Activated CD8-positive, alpha-beta memory T cell treated with anti-CD3 and anti-CD28 coated beads, Interleukin-2, amount 50 U/mL, for 4 hours (primary cell): ENCODE results near the gene PCSK4.

ENCODE experiments used
- DNase-seq: peaks from one replicate; pipeline ENCODE4 v3.0.0-alpha.2; 2020

PCSK4 gene

DNA sequence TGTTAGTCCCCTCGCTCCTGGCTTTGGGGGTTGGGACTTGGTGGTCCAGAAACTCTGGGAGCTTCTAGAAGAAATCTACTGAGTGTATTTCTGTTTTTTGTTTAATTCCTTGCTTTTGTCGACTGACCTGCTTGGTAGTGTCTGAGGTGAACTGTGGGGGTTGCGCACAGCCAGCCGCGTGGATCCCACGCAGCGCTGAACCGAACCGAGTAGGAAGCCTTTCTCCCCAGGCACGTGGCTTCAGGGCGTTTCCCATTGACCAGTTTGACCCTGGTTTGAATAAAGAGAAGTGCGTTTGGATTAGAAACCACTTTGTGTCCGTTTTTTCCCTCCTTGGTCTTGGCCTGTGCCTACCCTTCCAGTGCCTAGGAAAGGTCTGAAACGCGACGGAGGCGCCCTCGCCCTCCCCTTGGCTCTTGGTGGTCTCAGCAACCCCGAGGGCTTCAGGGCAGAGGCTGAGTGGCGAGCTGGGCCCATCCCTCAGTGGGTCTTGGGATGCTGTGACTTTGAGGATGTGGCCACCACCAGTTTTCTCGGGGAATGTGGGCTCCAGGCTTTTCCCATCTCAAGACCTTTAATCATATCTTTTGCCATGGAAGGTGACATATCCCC, 54.7 kb downstream of the PCSK4 start:
- no peak for DNase-seq

DNA sequence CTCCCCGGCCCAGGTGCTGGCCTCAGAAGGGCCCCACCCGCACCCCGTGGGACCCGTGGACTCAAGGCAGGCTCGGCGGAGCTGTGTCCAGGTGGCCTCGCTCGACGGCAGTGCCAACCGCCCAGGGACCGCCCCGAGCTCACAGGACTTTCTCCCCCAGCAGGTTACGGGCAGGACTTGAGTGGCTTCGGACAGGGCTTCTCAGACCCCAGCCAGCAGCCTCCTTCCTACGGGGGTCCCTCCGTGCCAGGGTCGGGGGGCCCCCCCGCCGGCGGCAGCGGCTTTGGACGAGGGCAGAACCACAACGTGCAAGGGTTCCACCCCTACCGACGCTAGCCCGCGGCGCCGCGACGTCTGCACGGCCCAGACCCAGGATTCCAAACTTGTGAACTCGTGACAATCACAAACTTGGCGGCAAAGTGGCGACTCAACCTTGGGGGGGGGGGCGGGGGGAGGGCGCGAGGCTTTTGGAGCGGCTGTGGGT, 55.5 kb downstream of the PCSK4 start:
- no peak for DNase-seq

DNA sequence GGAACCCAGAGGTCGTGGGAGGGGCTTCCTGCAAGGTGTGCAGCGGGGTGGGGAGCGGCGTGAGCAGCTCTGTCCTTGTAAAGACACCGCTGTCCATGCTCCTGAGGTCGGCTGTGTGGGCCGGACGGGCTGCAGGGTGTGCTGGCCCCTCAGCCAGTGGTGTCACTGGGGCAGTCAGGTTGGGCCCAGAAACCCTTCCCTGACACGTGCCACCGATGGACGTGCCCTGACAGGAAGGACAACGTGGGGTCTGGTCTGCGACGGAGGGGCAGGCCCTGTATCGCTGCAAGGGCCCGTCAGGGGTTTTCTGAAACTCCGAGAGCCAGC, 56.1 kb downstream of the PCSK4 start:
- DNase-seq, result no peak

DNA sequence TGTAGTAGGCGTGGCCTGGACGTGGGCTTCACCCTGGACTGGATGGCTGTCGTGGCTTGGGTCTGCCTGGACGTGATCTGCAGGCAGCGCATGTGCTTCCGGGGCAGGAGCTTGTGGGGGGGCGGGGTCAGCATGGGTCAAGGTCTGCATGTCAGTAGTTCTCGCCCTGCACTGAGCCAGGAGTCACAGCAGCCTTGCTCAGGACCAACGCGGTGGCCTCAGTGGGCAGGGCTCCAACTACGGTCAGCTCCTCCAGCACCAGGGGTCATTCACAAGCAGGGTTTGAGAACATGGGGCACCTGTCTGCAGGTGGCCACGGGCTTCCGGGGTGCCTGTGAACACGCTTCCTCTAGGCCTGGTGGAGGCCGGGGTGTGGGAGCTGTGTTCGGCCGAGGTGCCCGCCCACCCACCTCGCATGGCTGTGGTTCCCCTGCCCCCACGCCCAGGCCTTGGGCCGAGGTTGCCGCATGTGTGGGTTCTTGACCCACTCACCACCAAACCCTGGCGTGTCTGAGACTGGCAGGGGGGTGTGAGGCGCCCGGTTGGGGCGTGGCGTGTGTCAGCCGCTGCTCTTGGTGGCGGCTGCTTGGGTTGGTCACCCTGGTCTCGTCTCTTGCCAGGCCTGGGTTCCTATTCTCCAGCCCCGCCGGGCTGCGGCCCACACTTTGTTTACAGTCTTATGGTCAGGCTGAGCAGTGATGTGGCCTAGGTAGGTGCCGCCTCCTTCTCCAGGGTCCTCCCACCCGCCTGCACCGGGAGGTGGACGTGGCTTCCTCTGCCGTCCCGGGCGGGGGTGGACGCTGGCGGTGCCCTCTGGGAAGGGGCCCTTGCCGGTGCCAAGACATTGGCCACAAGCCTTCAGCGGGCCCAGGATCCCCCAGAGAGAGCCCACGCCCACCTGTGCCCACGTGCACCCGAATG, 56.8 kb downstream of the PCSK4 start:
- no peak for DNase-seq

DNA sequence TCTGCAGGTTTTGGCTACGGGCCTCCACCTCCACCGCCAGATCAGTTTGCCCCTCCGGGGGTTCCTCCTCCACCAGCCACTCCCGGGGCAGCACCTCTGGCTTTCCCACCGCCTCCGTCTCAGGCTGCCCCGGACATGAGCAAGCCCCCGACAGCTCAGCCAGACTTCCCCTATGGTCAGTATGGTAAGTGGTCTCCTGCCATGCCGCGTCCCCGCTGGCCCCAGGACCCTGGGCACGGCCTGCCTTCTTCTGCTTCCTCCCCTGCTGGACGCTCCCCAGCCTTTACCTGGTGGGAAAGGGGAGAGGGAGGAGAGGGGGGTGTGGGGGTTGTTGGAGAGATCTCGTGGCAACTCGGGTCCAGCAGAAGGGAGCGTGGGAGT, 57.7 kb downstream of the PCSK4 start:
- no peak for DNase-seq

DNA sequence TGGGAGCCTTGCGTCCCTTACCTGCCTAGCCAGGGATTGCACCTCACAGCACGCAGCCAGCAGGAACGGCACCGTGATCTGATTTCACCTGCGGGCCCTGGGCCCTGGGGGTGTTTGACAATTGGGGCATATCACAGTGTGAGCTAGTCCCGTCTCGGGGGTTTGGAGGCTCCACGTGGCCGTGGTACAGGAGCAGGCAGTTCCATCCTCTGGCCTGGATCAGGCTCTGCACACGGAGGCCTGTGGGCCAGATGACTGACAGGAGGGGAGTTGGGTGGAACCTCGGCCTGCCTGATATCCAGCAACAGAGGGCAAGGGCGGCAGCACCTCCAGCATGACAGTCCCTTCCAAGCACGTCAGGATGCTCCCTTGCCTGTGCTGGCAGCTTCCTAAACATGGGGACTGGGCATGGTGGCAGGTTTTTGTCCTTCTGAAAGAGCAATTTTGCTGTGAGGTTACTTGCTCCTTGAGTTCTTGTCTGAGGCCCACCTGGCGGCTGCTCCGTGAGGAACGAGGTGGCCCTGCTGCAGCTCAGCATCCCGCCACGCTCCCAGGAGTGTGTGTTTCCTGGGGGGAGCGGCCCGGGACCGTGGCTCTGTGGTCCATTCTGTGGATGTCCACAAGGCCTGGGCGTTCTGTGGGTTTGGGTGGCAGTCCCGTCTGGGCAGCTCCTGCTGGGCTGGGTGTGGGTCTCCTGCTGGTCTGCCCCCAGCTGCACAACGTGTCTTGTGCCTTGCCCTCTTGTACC, 58.2 kb downstream of the PCSK4 start:
- DNase-seq, result no peak
